ENCODE results near the gene TXNRD2.
"Not testable (repeated sequence)": the region's sequence is repeated elsewhere in the genome, so short reads cannot be mapped to it uniquely, and the experiment has no call there.

TXNRD2 gene

DNA sequence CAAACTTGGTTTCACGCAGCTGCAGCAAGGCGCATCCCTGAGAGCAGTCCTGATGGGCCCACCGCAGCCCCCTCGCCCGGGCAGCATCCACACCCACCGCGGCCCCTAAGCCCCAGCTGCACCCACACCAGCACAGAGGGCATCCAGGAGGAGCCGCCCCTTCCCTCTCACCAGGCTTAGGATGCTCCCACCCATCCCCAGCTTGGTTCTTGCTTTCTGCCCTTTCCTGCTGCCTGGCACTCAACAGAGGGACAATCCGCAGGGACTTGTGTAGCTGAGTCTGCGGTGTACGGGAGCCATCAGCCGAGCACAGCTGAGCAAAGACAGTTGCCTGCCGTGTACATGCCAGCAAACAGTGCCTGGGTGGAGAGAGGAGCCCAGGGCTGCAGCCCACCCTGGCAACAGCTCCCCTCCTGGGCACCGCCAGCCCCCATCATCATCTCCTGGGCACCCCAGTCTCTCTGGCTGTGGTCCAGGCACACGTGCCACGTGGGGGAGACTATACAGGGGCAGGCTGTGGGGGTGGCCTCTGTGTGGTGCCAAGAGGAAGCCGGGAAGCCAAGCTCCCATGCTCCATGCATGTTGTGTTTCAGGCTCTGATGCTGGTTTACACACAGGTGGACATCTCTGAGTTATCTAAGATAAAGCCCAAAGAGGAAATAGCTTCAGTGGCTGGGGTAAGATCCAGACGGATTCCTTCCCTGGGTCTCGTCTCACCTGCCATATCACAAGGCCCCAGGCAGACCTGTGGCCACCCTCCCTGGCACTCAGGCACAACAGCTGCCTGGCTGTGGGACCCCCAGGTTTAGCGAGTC, 50.9 kb downstream of the TXNRD2 start:
- DNase-seq (ENCODE audit: low read depth in 2 of 2, low spot score in 1 of 2) = no peak

GRCh38 chr22:19889951-19890350, 51.7 kb downstream of the TXNRD2 start:
- DNase-seq (ENCODE audit: low read depth in 2 of 2, low spot score in 1 of 2) = no peak

- DNase-seq (ENCODE audit: low read depth in 2 of 2, low spot score in 1 of 2) = no peak
Measured at GRCh38 chr22:19888131-19888746, 53.4 kb downstream of the TXNRD2 start.

- no peak for DNase-seq (ENCODE audit: low read depth in 2 of 2, low spot score in 1 of 2)
Measured at GRCh38 chr22:19887256-19887985, 54.2 kb downstream of the TXNRD2 start.

DNA sequence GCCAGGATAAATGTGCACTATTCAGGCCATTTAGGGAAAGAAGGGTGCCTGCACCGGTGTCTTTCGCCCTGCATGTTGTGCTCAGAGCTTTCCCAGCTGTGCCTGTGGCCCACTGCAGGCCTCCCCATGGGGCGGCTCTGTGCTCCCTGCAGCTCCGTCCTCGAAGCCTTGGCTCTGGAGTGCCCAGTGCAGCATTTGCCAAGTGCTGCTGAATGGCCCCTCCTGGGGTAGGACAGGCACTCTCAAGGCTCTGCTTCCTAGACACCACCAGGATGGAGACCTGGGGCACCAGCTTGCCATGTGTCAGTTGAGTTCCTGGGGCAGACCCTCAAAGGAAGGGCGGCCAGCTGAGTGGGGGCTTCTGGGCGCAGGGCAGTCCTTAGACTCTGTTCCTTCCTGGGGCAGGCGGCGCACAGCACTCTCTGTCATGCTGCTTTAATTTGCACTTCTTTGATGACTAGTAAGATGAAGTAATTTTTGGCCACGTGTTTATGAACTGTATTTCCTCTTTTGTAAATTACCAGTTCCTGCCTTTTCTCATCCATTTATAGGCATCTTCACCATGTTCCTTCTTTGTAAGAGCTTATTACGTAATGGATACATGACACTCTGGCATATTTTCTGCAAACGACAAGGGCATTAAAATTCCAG, 54.9 kb downstream of the TXNRD2 start:
- DNase-seq (ENCODE audit: low read depth in 2 of 2, low spot score in 1 of 2) = no peak

DNA sequence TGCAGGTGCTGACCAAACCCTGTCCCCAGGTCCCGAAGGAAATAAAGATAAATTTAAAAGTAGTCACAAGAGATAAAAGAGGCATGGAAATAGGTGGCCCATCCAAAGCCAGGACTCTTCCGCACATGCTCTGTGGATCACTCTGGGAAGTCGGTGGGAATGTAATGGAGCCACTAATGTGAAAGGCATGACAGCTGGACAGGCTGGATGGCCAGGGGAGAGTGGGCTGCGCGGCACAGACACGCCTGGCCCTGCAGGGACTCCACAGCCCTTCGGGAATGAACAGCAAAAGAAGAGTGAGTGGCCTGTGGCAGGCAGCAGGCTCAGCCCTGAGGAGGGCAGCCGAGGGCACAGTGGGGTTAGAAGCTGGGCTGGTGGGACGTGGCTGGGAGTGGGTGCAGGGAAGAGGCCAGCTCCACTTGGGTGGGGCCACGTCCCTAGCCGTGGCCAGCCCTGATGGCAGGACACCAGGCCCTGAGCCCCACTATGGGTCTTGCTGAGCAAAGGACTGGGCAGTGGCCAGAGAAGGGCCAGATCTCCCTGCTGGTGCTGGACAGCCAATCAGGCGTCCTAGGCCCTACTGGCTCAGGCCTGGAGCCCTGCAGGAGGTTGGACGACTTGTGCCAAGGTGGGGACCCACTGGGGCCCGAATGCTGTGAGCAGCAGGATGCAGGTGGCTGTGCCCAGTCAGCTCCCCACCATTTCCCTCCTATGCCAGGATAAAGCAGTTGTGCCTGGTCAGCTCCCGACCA, 55.6 kb downstream of the TXNRD2 start:
- DNase-seq (ENCODE audit: low read depth in 2 of 2, low spot score in 1 of 2) = no peak

GRCh38 chr22:19884954-19885751, 56.5 kb downstream of the TXNRD2 start:
- no peak for DNase-seq (ENCODE audit: low read depth in 2 of 2, low spot score in 1 of 2)

DNA sequence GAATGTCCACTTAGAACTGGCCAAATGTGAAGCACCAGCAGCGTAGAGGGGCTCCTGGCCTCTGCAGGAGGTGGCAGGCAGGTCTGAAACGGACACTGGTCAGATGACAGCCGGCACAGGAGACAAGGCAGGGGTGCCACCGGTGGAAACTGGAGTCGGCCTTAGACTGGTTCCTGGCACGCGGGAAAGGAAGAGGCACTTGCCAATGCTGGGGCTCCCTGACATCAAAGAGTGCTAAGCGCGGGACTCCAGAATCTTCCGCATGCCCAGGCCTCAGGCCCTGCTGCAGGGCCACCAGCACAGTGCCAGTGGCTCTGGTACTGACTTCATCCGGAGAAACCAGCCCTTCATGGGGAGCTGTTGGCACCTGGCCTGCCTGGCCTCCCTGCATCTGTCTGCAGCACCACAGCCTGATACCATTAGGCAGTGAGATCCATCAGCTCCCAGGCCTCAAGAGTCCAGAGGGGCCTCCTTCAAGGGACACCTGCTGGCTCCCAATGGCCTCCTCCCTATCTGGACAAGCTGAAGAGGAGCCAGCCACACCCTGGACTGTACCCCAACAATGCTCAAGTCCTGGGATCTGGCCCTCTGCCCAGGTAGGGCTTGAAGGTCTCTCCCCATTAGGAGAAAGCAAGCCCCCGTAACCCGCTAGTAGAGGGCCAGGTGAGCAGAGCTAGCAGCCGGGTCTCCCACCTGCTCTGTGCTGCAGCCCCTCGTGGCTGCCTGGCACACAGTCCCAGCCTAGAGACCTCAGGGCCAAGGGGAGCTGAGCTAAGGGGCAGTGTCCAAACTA, 57.3 kb downstream of the TXNRD2 start:
- no peak for DNase-seq (ENCODE audit: low read depth in 2 of 2, low spot score in 1 of 2)

DNA sequence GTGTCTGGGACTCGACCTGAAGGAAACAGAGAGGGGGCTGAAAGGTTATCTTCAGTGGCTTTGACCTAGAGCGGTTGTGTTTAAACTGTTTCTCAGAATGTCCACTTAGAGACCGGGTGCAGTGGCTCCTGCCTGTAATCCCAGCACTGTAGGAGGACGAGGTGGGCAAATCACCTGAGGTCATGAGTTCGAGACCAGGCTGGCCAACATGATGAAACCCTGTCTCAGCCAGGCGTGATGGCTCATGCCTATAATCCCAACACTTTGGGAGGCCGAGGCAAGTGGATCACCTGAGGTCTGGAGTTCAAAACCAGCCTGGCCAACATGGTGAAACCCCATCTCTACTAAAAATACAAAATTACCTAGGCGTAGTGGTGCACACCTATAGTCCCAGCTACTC, 58.2 kb downstream of the TXNRD2 start:
- not testable (repeated sequence) for DNase-seq (ENCODE audit: low read depth in 2 of 2, low spot score in 1 of 2)

- no peak for DNase-seq (ENCODE audit: low read depth in 2 of 2, low spot score in 1 of 2)
Measured at GRCh38 chr22:19882446-19883381, 58.9 kb downstream of the TXNRD2 start.

DNA sequence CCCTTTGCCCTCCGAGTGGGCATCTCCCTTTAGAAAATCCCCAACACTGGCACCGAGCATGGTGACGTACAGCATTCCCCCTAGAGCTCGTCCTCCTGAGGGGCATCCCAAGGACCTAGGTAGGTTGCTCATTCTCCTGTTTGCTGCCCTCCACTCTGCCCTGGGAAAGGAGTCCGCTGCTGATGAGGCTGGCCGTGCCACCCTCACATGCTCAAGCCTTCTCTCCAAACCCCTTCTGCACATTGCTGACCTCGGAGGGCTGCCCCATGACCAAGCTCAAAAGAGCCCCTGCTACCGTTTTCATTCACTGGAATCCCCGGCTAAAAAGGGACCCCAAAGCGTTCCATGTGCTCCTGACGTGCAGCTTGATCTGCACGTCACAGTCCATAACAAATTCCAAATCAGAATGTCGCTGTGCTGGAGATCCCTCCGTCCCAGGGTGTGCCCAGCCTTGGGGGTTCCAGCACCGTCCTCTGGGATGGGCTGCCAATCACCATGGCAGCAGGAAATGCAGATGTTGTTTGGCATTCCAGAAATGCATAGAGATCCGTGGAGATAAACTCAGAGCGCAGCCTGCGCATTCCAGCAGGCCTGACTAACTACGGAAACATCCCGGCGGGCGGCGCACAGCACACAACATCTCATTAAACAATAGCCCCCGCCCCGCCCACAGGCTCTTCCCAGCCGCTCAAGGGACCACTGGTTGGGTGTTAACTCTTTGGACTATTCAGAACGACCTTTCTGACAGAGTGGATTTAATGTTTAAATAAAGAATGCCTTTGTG, 60.6 kb downstream of the TXNRD2 start:
- no peak for DNase-seq (ENCODE audit: low read depth in 2 of 2, low spot score in 1 of 2)

DNA sequence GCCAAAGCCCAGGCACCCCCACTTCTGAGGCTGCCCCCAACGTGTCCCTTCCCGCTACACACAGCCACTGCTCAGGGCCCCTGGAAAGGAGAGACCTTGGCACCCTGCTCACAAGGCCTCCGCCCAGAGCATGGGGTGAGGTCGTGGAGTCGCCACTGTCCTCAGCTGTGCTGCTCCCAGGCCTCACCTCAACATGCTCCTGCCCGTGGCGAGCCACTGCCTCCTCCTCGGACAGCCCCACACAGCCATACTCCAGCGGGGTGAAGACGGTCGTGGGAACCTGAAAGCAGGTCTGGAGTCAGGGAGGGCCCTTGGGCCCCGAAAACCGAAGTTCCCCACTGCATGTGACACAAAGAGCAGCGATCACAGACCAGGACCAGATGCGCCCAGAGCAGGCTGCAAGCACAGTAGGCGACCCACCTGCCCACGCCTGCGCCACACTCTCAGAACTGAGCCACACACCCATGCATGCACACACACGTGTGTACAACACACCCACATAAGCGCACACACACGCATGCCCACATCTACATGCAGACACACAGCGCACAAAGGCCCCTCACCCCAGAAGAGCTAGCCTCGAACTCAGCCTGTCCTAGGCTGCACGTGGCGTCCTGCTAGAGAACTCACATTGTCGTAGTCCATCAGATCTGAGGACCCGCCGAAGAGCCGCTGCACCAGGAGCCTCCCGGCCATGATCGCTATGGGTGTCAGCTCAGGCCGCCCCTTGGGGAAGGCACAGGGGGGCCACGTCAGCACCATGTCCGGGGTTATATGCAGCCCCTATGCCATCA, 61.4 kb downstream of the TXNRD2 start:
- no peak for DNase-seq (ENCODE audit: low read depth in 2 of 2, low spot score in 1 of 2)

DNA sequence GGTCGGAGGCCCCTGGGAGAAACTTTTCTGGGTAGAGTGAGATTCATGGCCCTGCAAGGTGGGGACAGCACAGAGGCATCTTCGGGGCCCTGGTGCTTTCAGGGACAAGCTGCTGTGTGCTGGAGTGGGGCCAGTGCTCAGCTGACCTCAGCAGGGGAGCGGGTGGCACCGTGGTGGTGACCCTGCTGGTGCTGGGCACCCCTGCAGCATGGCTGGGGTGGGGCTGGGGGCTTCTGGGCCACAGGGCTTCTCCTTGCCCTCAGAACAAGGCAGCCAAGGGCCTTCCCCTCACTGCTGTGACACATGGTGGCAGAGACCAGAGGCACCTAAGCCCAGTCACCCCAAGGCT, 62.0 kb downstream of the TXNRD2 start:
- DNase-seq (ENCODE audit: low read depth in 2 of 2, low spot score in 1 of 2) = no peak

DNA sequence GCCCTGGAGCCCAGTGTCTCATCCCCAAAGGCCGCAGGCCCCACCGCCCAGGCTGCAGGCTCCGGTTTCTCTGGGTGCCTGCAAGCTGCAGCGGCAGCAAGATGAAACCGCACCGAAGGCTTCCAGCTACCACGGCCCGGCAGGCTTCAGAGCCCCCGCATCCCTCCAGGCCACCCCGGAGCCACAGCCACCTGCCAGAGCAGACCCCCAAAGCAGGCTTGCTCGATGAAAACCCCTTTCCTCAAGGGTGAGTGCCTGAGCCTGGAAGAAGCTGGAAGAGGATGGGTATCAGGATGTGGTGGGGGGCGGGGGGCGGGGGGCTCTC, 62.4 kb downstream of the TXNRD2 start:
- no peak for DNase-seq (ENCODE audit: low read depth in 2 of 2, low spot score in 1 of 2)

GRCh38 chr22:19878461-19879245, 63.0 kb downstream of the TXNRD2 start:
- DNase-seq (ENCODE audit: low read depth in 2 of 2, low spot score in 1 of 2) = no peak

Data from stimulated activated CD8-positive, alpha-beta memory T cell treated with anti-CD3 and anti-CD28 coated beads, Interleukin-4, amount 100 ng/mL, for 4 hours (primary cell).